ENCODE data around the gene VIPAS39.
"Not testable (repeated sequence)": the region's sequence is repeated elsewhere in the genome, so short reads cannot be mapped to it uniquely, and the experiment has no call there.

VIPAS39 gene

DNA sequence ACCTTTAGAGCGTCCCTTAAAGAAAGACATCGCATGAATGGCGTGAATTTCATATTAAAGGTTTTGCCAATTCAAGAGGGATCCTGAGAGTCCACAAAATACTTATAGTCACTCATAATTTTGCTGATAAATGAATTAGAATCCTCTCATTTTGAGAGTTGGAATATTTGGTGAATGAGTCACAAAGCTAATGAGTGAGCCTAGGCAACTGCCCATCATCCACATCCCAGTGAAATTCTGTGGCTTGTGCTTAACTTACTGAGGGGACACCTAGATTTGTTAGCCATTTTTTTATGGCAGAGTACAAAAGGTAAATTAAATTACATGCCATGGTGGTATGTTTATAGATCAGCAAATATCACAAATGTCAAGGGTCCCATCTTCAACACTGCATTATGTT lies 21.4 kb downstream of the VIPAS39 start:
- DNase-seq (ENCODE audit: low read depth), result no peak
- no peak for TF ChIP-seq CTCF (IDR thresholded peaks at IDR 0.05; ENCODE audit: insufficient read depth, low read depth, low read length, missing control alignments)
- no peak overlapping the region for H3K4me3 ChIP-seq (ENCODE audit: low read depth, low read length)

DNA sequence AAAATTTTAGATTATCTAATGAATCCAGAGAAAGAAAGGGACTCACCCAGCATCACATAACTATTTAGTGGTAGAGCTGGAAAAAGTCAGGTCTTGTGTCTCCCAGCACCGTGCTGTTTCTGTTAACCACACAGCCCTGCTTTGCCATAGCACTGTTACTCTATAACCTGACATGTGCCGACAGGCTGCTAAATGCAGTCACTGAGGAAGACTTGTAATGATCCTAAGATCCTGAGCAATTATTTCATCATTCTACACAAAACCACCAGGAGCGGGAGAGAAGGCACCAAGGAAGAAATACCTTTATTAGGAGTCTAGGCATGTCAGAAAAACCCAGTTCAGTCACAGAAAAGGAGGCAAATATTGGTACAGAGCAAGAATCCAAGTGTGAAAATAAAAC lies 31.0 kb downstream of the VIPAS39 start:
- no peak for TF ChIP-seq CTCF (IDR thresholded peaks at IDR 0.05; ENCODE audit: insufficient read depth, low read depth, low read length, missing control alignments)
- DNase-seq (ENCODE audit: low read depth), result no peak
- H3K4me3 ChIP-seq (ENCODE audit: low read depth, low read length), result no peak overlapping the region

GRCh38 chr14:77424862-77425261 lies 32.5 kb downstream of the VIPAS39 start:
- no peak for TF ChIP-seq CTCF (IDR thresholded peaks at IDR 0.05; ENCODE audit: insufficient read depth, low read depth, low read length, missing control alignments)
- DNase-seq (ENCODE audit: low read depth), result no peak
- H3K4me3 ChIP-seq (ENCODE audit: low read depth, low read length), result no peak overlapping the region

GRCh38 chr14:77423423-77423822 lies 34.0 kb downstream of the VIPAS39 start, which contains the start of gene NOXRED1:
NOXRED1 (minus strand) TSS chr14:77423523; CDS start chr14:77422889, 634 bp downstream.
- DNase-seq (ENCODE audit: low read depth), result no peak
- no peak for TF ChIP-seq CTCF (IDR thresholded peaks at IDR 0.05; ENCODE audit: insufficient read depth, low read depth, low read length, missing control alignments)
- H3K4me3 ChIP-seq (ENCODE audit: low read depth, low read length), result no peak within 1 kb of the TSS

GRCh38 chr14:77421201-77421600 lies 36.2 kb downstream of the VIPAS39 start:
- DNase-seq (ENCODE audit: low read depth), result no peak
- no peak overlapping the region for H3K4me3 ChIP-seq (ENCODE audit: low read depth, low read length)
- no peak for TF ChIP-seq CTCF (IDR thresholded peaks at IDR 0.05; ENCODE audit: insufficient read depth, low read depth, low read length, missing control alignments)

GRCh38 chr14:77416836-77417235 lies 40.6 kb downstream of the VIPAS39 start:
- TF ChIP-seq CTCF (IDR thresholded peaks at IDR 0.05; ENCODE audit: insufficient read depth, low read depth, low read length, missing control alignments), result no peak
- DNase-seq (ENCODE audit: low read depth), result no peak
- no peak overlapping the region for H3K4me3 ChIP-seq (ENCODE audit: low read depth, low read length)

- not testable (repeated sequence) for H3K4me3 ChIP-seq (ENCODE audit: low read depth, low read length); DNase-seq (ENCODE audit: low read depth)
These were observed 41.3 kb downstream of the VIPAS39 start for GRCh38 chr14:77416098-77416497.

DNA sequence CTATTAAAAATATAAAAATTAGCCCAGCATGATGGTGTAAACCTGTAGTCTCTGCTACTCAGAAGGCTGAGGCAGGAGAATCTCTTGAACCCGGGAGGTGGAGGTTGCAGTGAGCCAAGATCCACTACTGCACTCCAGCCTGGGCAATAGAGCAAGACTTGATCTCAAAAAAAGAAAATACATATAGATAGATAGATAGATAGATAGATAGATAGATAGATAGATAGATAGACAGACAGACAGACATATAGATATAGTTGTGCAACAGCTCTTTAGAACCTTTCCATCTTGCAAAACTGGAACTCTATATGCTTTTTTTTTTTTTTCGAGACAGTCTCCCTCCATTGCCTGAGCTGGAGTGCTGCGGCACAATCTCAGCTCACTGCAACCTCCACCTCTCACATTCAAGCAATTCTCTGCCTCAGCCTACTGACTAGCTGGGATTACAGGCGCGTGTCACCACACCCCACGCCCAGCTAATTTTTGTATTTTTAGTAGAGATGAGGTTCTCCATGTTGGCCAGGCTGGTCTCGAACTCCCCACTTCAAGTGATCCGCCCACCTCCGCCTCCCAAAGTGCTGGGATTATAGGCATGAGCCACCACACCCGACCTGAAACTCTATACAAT lies 41.9 kb downstream of the VIPAS39 start:
- DNase-seq (ENCODE audit: low read depth); H3K4me3 ChIP-seq (ENCODE audit: low read depth, low read length): not testable (repeated sequence)

Measured in GM12865 (cell line).